A673 (cell line): ENCODE measurements around the gene SRPRB. TPM values are rescaled to one million over a fixed set of nuclear protein-coding genes. Genes with fewer than 3 reads are reported as not detected.

Source experiments
- BruUV-seq: library from RNA; stranded (reverse); fragments of 400-500 nt; replicated peaks from 2 replicates; lab custom pipeline; 2021; lab: Mats Ljungman, UMichigan
- CTCF ChIA-PET: fragments of 300-600 bp; sonication (Branson Sonifier 250); formaldehyde crosslinking; loops from one replicate; lab custom pipeline; 2022; ENCODE audit warnings: antibody characterized with exemption; lab: Charles Lee
- POLR2A ChIA-PET: fragments of 300-600 bp; sonication (Branson Sonifier 250); formaldehyde crosslinking; loops from one replicate; lab custom pipeline; 2022; ENCODE audit warnings: antibody characterized with exemption; ENCODE audit not compliant: low non-redundant PET; lab: Charles Lee
- DNase-seq: peaks from one replicate; pipeline ENCODE4 v3.0.0-alpha.2; 2015; ENCODE audit warnings: low spot score
- H3K27ac ChIP-seq: fragments of 200-600 bp; sonication (generic); 2 replicates; pipeline ENCODE4 v1.5.1; 2016; ENCODE audit warnings: mixed run types, low read depth, mild to moderate bottlenecking, mixed read lengths, antibody characterized with exemption, low read length; ENCODE audit not compliant: poor library complexity, severe bottlenecking
- H3K27me3 ChIP-seq: fragments of 200-600 bp; sonication (generic); replicated peaks from 2 replicates; pipeline ENCODE4 v1.6.1; 2017; ENCODE audit warnings: mixed run types, low read depth, mild to moderate bottlenecking, mixed read lengths, antibody characterized with exemption, low read length; ENCODE audit not compliant: insufficient read depth, poor library complexity
- H3K36me3 ChIP-seq: fragments of 200-600 bp; sonication (generic); 2 replicates; pipeline ENCODE4 v1.6.1; 2016; ENCODE audit warnings: mixed run types, mild to moderate bottlenecking, mixed read lengths, antibody characterized with exemption, low read length; ENCODE audit not compliant: insufficient read depth, poor library complexity, severe bottlenecking
- H3K4me1 ChIP-seq: fragments of 200-600 bp; sonication (generic); 2 replicates; pipeline ENCODE4 v1.6.1; 2017; ENCODE audit warnings: mixed run types, mild to moderate bottlenecking, mixed read lengths, antibody characterized with exemption, low read length; ENCODE audit not compliant: insufficient read depth, poor library complexity, severe bottlenecking
- H3K4me3 ChIP-seq: fragments of 200-600 bp; sonication (generic); 2 replicates; pipeline ENCODE4 v1.5.1; 2016; ENCODE audit warnings: low read depth, mixed run types, mild to moderate bottlenecking, mixed read lengths, low read length; ENCODE audit not compliant: poor library complexity, severe bottlenecking
- H3K9me3 ChIP-seq: fragments of 200-600 bp; sonication (generic); 2 replicates; pipeline ENCODE4 v1.6.1; 2016; ENCODE audit warnings: mixed run types, low read depth, mild to moderate bottlenecking, mixed read lengths, antibody characterized with exemption, low read length; ENCODE audit not compliant: poor library complexity, severe bottlenecking
- CTCF ChIP-seq: fragments of 300-800, 200-600 bp; sonication (generic); conservative IDR thresholded peaks from 2 replicates; pipeline ENCODE4 v1.5.1; 2017; ENCODE audit warnings: low read depth, mild to moderate bottlenecking, antibody characterized with exemption, low read length, moderate library complexity, mixed read lengths
- EZH2 ChIP-seq: fragments of 200-600 bp; sonication (generic); IDR thresholded peaks from 2 replicates; pipeline ENCODE4 v1.6.1; 2017; ENCODE audit warnings: borderline replicate concordance, low read depth, mild to moderate bottlenecking, mixed read lengths, antibody characterized with exemption, low read length; ENCODE audit not compliant: poor library complexity, severe bottlenecking
- intact Hi-C: fragments of 100-400 bp; cut with micrococcal nuclease; formaldehyde crosslinking; loops from one replicate; pipeline ENCODE4 v1.10.0; 2022; ENCODE audit not compliant: unreplicated experiment
- total RNA-seq: library from RNA; stranded (reverse); gene quantifications from 2 replicates; pipeline ENCODE4 v1.2.3, GENCODE V29; 2021

SRPRB gene
- total RNA-seq, 1 experiment from 2014 or later: 64.2 TPM

GRCh38 chr3:133767607-133768006, 38.0 kb upstream of the SRPRB start:
- TF ChIP-seq CTCF (no peak), EZH2 (no peak)
- H3K27ac ChIP-seq: no peak overlapping the region
- H3K27me3 ChIP-seq: peaks cover 12% of the 10 kb centered on the region
- DNase-seq: no peak
- H3K36me3 ChIP-seq: no peaks in the 10 kb centered on the region
- H3K4me1 ChIP-seq: no peaks in the 10 kb centered on the region
- POLR2A ChIA-PET: no interaction called here
- H3K9me3 ChIP-seq: no peaks in the 10 kb centered on the region
- BruUV-seq: no TSS peak
- H3K4me3 ChIP-seq: no peak overlapping the region
- intact Hi-C loops: no loop called here
- CTCF ChIA-PET: no interaction called here

- intact Hi-C loops: no loop called here
- TF ChIP-seq CTCF (no peak), EZH2 (no peak)
- BruUV-seq: no TSS peak
- ChIA-PET POLR2A (interaction anchor here (0.6 kb wide), 1 partner anchor 12 kb away, joined by 3 read pairs; no protein-coding TSS in a partner anchor), CTCF (no interaction called here)
- H3K4me1 ChIP-seq: no peaks in the 10 kb centered on the region
- DNase-seq: no peak
- H3K36me3 ChIP-seq: no peaks in the 10 kb centered on the region
- no peak overlapping the region for H3K4me3 ChIP-seq
- H3K9me3 ChIP-seq: no peaks in the 10 kb centered on the region
- peaks cover 8% of the 10 kb centered on the region for H3K27me3 ChIP-seq
- H3K27ac ChIP-seq: no peak overlapping the region
These were observed 36.1 kb upstream of the SRPRB start for GRCh38 chr3:133769536-133769935.

- CTCF ChIA-PET: no interaction called here
- no TSS peak for BruUV-seq
- POLR2A ChIA-PET: no interaction called here
These were observed 31.9 kb upstream of the SRPRB start for GRCh38 chr3:133773732-133774131.

More at GRCh38 chr3:133773732-133774131, 31.9 kb upstream of the SRPRB start:
- peaks cover 17% of the 10 kb centered on the region for H3K27me3 ChIP-seq
- intact Hi-C loops: no loop called here
- H3K4me1 ChIP-seq: no peaks in the 10 kb centered on the region
- no peak overlapping the region for H3K27ac ChIP-seq
- no peak for DNase-seq
- no peaks in the 10 kb centered on the region for H3K9me3 ChIP-seq
- H3K4me3 ChIP-seq: no peak overlapping the region
- TF ChIP-seq EZH2: no peak
- TF ChIP-seq CTCF: no peak
- no peaks in the 10 kb centered on the region for H3K36me3 ChIP-seq
